Tibial nerve (tissue), 4 donors: ENCODE measurements around the gene SLC20A1.

Source experiments
- CTCF ChIP-seq, 5 experiments: fragments of 200-600 bp in 3 of 5; fragments of 450-650 bp in 2 of 5; sonication (generic) in 3 of 5; IDR thresholded peaks; one replicate each; pipeline ENCODE4 v1.5.1; 2016 to 2019; ENCODE audit warnings: antibody characterized with exemption in 5 of 5, mild to moderate bottlenecking in 3 of 5, moderate library complexity in 2 of 5
- EP300 ChIP-seq, 2 donors: sonication (generic); formaldehyde crosslinking; IDR thresholded peaks; one replicate each; pipeline ENCODE4 v1.6.1; 2017; ENCODE audit warnings: antibody characterized with exemption in 2 of 2, mild to moderate bottlenecking in 1 of 2
- POLR2A ChIP-seq, 2 donors: fragments of 450-650 bp; IDR thresholded peaks; one replicate each; pipeline ENCODE4 v1.6.1; 2017; ENCODE audit warnings: antibody characterized with exemption in 2 of 2, mild to moderate bottlenecking in 2 of 2, moderate library complexity in 2 of 2

GRCh38 chr2:112600634-112601033, 45.1 kb upstream of the SLC20A1 start:
- TF ChIP-seq POLR2A (IDR thresholded peaks at IDR 0.05) = no peak
- TF ChIP-seq CTCF (IDR thresholded peaks at IDR 0.05) = no peak
- no peak for TF ChIP-seq EP300 (IDR thresholded peaks at IDR 0.05)
